ENCODE data around the gene RCBTB2.

Gene RCBTB2

DNA sequence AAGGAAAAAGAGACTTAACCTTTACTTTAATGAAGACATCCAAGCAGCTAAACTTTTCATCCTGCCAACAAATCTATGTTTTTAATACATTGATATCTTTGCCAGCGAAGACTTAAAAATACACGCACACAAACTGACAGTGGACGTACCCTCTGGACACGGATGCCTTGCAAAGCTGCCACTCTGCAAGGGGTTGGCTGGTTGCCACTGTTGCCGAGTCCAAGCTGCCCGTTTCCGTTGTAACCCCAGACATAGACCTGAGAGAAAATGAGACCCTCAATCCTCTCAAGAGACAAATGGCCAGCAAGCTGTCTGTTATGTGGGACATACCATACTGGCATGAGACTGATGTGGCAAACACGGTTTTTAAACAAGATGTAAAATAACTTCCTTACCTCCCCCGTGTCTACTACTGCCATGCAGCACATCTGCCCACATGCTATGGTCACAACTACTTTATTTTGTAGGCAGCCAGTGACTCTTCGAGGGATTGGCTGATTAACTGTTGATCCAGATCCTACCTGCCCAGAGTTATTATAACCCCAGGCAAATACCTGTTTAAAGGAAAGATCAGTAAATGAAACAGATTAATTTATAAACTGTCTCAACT lies 21.2 kb downstream of the RCBTB2 start:
- no peaks in the 10 kb centered on the region for H3K27me3 Mint-ChIP-seq (ENCODE audit: low read depth, poor library complexity)
- no peak overlapping the region for H3K27ac Mint-ChIP-seq
- H3K4me1 Mint-ChIP-seq: no peaks in the 10 kb centered on the region
- TF ChIP-seq, protein P1, sequence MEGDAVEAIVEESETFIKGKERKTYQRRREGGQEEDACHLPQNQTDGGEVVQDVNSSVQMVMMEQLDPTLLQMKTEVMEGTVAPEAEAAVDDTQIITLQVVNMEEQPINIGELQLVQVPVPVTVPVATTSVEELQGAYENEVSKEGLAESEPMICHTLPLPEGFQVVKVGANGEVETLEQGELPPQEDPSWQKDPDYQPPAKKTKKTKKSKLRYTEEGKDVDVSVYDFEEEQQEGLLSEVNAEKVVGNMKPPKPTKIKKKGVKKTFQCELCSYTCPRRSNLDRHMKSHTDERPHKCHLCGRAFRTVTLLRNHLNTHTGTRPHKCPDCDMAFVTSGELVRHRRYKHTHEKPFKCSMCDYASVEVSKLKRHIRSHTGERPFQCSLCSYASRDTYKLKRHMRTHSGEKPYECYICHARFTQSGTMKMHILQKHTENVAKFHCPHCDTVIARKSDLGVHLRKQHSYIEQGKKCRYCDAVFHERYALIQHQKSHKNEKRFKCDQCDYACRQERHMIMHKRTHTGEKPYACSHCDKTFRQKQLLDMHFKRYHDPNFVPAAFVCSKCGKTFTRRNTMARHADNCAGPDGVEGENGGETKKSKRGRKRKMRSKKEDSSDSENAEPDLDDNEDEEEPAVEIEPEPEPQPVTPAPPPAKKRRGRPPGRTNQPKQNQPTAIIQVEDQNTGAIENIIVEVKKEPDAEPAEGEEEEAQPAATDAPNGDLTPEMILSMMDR (IDR thresholded peaks at IDR 0.05): no peak
- no peak for DNase-seq
- peaks cover 53% of the 10 kb centered on the region for H3K36me3 Mint-ChIP-seq (ENCODE audit: low read depth)
- H3K4me3 Mint-ChIP-seq: no peak overlapping the region
- no peaks in the 10 kb centered on the region for H3K9me3 Mint-ChIP-seq

DNA sequence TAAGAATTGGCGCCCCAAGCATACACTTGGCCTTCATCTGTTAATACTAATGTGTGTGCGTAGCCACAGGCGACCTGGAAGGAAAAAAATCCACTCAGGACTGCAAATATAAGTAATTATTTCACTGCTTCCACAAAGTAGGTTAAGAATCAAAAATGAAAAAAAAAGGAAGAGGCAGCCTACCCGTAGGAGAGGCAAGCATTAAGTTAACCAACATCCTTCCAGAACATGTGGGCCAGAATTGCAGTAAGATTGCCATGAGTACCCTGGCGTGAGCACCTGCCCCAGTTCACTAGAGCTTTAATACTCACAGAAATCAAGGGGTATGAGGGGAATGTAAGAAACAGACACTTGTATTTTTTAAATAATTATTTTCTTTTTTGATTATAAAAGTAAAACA lies 22.2 kb downstream of the RCBTB2 start:
- no peak for DNase-seq
- Mint-ChIP-seq H3K36me3 (ENCODE audit: low read depth) (peaks cover 54% of the 10 kb centered on the region), H3K9me3 (no peaks in the 10 kb centered on the region), H3K27me3 (ENCODE audit: low read depth, poor library complexity) (no peaks in the 10 kb centered on the region), H3K4me3 (no peak overlapping the region), H3K4me1 (no peaks in the 10 kb centered on the region), H3K27ac (no peak overlapping the region)
- TF ChIP-seq, protein P1 (IDR thresholded peaks at IDR 0.05): no peak

DNA sequence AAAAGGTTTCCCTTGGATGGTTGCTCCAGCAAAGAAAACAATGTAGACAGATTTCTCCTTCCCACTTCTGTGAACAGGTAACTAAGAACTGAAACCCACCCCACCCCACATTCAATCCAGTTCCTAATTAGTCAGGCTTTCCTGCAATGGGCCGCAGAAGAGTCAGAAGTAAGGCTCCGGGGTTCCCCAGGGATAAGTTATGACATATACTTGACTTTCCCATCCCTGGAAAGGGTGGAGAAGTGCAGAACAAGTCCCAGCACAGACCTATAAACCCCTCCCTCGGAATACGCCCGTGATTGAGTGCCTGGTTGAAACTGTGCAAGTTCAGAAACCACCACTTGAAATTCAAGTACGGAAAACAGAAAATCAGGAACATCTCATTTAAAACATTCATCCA lies 24.9 kb downstream of the RCBTB2 start:
- Mint-ChIP-seq H3K27ac (no peak overlapping the region), H3K4me3 (no peak overlapping the region), H3K4me1 (no peaks in the 10 kb centered on the region), H3K9me3 (no peaks in the 10 kb centered on the region), H3K36me3 (ENCODE audit: low read depth) (peaks cover 62% of the 10 kb centered on the region), H3K27me3 (ENCODE audit: low read depth, poor library complexity) (peaks cover 8% of the 10 kb centered on the region)
- TF ChIP-seq, protein P1 (IDR thresholded peaks at IDR 0.05): no peak
- no peak for DNase-seq

DNA sequence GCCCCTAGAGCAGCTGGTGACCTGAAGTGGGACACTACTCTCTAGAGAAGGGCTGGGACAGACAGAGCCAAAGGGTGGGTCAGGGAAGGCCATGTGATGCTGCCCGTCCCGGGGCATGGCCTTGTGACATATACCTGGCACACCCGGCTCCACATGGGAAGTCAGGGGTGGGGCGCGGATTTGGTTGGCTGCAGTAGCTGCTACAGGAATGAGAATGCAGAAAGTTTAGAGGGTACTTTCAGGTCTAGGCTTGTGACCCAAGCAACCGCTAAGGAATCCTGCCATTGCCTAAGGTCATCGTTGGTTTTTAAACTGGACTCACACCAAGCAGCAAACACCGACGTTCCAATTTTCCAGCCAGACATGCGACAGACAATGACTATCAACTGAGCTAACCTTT lies 25.9 kb downstream of the RCBTB2 start:
- Mint-ChIP-seq H3K27ac (no peak overlapping the region), H3K36me3 (ENCODE audit: low read depth) (peaks cover 61% of the 10 kb centered on the region), H3K27me3 (ENCODE audit: low read depth, poor library complexity) (peaks cover 8% of the 10 kb centered on the region), H3K4me3 (no peak overlapping the region), H3K4me1 (no peaks in the 10 kb centered on the region), H3K9me3 (no peaks in the 10 kb centered on the region)
- TF ChIP-seq, protein P1 (IDR thresholded peaks at IDR 0.05): no peak
- no peak for DNase-seq

DNA sequence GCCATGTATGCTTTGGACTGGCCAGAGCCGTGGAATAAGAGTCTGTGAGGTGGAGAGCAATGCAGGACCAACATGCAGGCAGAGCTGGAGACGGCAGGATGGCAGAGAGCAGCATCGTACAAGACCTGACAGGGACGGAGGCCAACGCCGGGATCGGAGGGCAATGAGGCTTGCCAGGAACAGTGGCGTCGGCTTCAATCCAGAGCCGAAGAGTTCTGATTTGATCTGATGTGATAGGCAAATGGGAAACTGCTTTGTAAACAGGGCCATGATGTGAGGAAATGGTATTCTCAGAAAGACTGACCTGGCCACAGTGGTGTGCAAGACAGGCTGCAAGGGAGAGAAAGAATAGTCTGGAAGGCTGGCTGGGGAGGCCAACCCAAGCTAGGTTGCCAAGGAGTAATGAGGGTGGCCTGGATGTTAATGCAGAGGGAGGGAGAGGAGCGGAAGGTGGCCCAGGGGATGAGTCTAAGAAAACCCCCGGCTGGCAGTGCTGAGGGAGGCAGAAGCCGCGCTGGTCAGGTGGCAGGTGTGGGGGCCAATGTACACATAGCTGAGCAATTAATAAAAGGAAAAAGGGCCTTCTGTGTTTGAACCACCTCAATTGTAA lies 26.7 kb downstream of the RCBTB2 start:
- peak overlapping the region; percentile 58 for H3K27ac Mint-ChIP-seq
- H3K4me3 Mint-ChIP-seq: no peak overlapping the region
- no peak for DNase-seq
- H3K9me3 Mint-ChIP-seq: no peaks in the 10 kb centered on the region
- peaks cover 62% of the 10 kb centered on the region for H3K36me3 Mint-ChIP-seq (ENCODE audit: low read depth)
- peaks cover 8% of the 10 kb centered on the region for H3K27me3 Mint-ChIP-seq (ENCODE audit: low read depth, poor library complexity)
- no peaks in the 10 kb centered on the region for H3K4me1 Mint-ChIP-seq
- TF ChIP-seq, protein P1 (IDR thresholded peaks at IDR 0.05): no peak

DNA sequence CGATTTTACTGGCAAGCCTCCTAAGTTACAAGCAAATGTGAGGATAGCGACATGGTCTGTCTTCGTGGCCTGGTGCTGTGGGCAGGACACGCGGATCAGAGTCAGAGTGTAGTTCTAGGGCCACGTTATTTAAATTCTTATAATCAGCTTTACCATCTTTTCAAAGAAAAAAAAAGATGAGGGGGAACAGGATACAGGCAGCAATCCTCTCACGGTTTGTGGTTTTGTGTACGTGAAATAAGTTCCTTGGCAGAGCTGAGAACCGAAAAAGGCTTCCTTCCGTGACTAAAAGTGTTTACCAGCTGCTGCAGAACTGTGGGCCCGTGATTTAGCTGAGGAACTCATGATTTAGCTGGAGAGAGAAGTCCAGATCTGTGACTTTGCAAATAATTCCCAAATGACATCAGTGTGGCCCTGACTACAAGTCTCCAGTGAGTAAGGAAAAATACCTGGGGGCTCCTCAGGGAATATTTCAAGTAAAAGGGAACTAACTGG lies 27.2 kb downstream of the RCBTB2 start:
- TF ChIP-seq, protein P1 (IDR thresholded peaks at IDR 0.05): no peak
- peak overlapping the region; percentile 69 for H3K27ac Mint-ChIP-seq
- peaks cover 68% of the 10 kb centered on the region for H3K36me3 Mint-ChIP-seq (ENCODE audit: low read depth)
- H3K4me3 Mint-ChIP-seq: no peak overlapping the region
- peaks cover 8% of the 10 kb centered on the region for H3K27me3 Mint-ChIP-seq (ENCODE audit: low read depth, poor library complexity)
- DNase-seq: no peak
- H3K4me1 Mint-ChIP-seq: no peaks in the 10 kb centered on the region
- no peaks in the 10 kb centered on the region for H3K9me3 Mint-ChIP-seq

Data from nephron progenitor cell (in vitro differentiated cells).